ENCODE results near the gene PATE1.

DNA sequence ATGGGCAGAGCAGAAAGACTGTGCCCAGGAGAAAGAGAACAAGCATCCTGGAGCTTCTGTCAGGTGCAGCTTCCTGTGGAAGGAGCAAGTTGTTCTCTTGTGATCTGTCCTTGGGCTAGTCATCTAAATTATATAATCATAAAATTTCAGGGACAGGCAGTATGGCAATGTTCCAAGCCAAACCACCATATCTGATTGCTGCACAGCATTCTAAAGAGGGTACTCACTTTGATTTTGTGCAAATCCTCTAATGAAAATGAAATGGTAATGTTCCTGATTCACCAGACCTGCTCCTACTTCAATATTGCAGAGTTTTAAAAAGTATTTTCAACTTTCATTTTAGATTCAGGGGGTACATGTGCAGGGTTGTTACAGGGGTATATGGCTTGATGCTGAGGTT, 32.6 kb downstream of the PATE1 start, which contains the start of gene PATE2:
- TF ChIP-seq, protein P1, sequence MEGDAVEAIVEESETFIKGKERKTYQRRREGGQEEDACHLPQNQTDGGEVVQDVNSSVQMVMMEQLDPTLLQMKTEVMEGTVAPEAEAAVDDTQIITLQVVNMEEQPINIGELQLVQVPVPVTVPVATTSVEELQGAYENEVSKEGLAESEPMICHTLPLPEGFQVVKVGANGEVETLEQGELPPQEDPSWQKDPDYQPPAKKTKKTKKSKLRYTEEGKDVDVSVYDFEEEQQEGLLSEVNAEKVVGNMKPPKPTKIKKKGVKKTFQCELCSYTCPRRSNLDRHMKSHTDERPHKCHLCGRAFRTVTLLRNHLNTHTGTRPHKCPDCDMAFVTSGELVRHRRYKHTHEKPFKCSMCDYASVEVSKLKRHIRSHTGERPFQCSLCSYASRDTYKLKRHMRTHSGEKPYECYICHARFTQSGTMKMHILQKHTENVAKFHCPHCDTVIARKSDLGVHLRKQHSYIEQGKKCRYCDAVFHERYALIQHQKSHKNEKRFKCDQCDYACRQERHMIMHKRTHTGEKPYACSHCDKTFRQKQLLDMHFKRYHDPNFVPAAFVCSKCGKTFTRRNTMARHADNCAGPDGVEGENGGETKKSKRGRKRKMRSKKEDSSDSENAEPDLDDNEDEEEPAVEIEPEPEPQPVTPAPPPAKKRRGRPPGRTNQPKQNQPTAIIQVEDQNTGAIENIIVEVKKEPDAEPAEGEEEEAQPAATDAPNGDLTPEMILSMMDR (conservative IDR thresholded peaks at IDR 0.05) = no peak
- TF ChIP-seq ZFX (IDR thresholded peaks at IDR 0.05) = no peak

Data from C4-2B (cell line).